H9 (cell line): ENCODE results near the gene HOOK2. TPM values are rescaled to one million over a fixed set of nuclear protein-coding genes. Genes with fewer than 3 reads are reported as not detected.

ENCODE experiments used
- DNase-seq: peaks from one replicate; pipeline ENCODE4 v3.0.0-alpha.2; 2017
- H2AFZ ChIP-seq: one replicate; pipeline ENCODE4 v1.6.1; 2013; ENCODE audit warnings: mild to moderate bottlenecking, low read length, control low read depth, moderate library complexity
- H2AK5ac ChIP-seq: 2 replicates; pipeline ENCODE4 v1.6.1; 2013; ENCODE audit warnings: low read length, control low read depth, mixed read lengths; ENCODE audit not compliant: insufficient read length
- H2BK120ac ChIP-seq: one replicate; pipeline ENCODE4 v1.6.1; 2013; ENCODE audit warnings: low read depth, mild to moderate bottlenecking, low read length, control low read depth, inconsistent platforms; ENCODE audit not compliant: poor library complexity, severe bottlenecking
- H2BK12ac ChIP-seq: 2 replicates; pipeline ENCODE4 v1.6.1; 2013; ENCODE audit warnings: low read length, control low read depth, mixed read lengths, low read depth; ENCODE audit not compliant: insufficient read length
- H2BK15ac ChIP-seq: 2 replicates; pipeline ENCODE4 v1.6.1; 2013; ENCODE audit warnings: low read depth, low read length, control low read depth
- H2BK20ac ChIP-seq: one replicate; pipeline ENCODE4 v1.6.1; 2013; ENCODE audit warnings: low read depth, mild to moderate bottlenecking, low read length, control low read depth, inconsistent platforms; ENCODE audit not compliant: poor library complexity, severe bottlenecking
- H2BK5ac ChIP-seq: 2 replicates; pipeline ENCODE4 v1.6.1; 2013; ENCODE audit warnings: low read length, control low read depth, mixed read lengths; ENCODE audit not compliant: insufficient read length
- H3K14ac ChIP-seq: 2 replicates; pipeline ENCODE4 v1.6.1; 2013; ENCODE audit warnings: low read length, control low read depth; ENCODE audit not compliant: insufficient read depth
- H3K18ac ChIP-seq: 2 replicates; pipeline ENCODE4 v1.6.1; 2013; ENCODE audit warnings: low read depth, mild to moderate bottlenecking, mixed read lengths, low read length, control low read depth; ENCODE audit not compliant: insufficient read length
- H3K23ac ChIP-seq: 2 replicates; pipeline ENCODE4 v1.6.1; 2013; ENCODE audit warnings: low read length, control low read depth, mixed read lengths, low read depth; ENCODE audit not compliant: insufficient read length
- H3K23me2 ChIP-seq: 2 replicates; pipeline ENCODE4 v1.6.1; 2013; ENCODE audit warnings: low read depth, mild to moderate bottlenecking, mixed read lengths, low read length, control low read depth; ENCODE audit not compliant: insufficient read length, poor library complexity, severe bottlenecking
- H3K27ac ChIP-seq: 2 replicates; pipeline ENCODE4 v1.5.1; 2013; ENCODE audit warnings: low read length, control low read depth, mixed read lengths, low read depth; ENCODE audit not compliant: insufficient read length
- H3K27me3 ChIP-seq: 2 replicates; pipeline ENCODE4 v1.6.1; 2013; ENCODE audit warnings: low read length, control low read depth, inconsistent platforms; ENCODE audit not compliant: insufficient read depth
- H3K4ac ChIP-seq: 2 replicates; pipeline ENCODE4 v1.6.1; 2013; ENCODE audit warnings: low read depth, mild to moderate bottlenecking, control low read depth, inconsistent platforms, low read length, moderate library complexity
- H3K4me1 ChIP-seq: 2 replicates; pipeline ENCODE4 v1.6.1; 2013; ENCODE audit warnings: low read length, control low read depth, inconsistent platforms; ENCODE audit not compliant: insufficient read depth
- H3K4me2 ChIP-seq: 2 replicates; pipeline ENCODE4 v1.6.1; 2013; ENCODE audit warnings: low read length, control low read depth, mixed read lengths; ENCODE audit not compliant: insufficient read length, insufficient read depth
- H3K56ac ChIP-seq: 2 replicates; pipeline ENCODE4 v1.6.1; 2013; ENCODE audit warnings: low read depth, mild to moderate bottlenecking, mixed read lengths, low read length, control low read depth; ENCODE audit not compliant: insufficient read length
- H3K79me1 ChIP-seq: 2 replicates; pipeline ENCODE4 v1.6.1; 2013; ENCODE audit warnings: low read depth, mild to moderate bottlenecking, moderate library complexity, low read length, control low read depth, inconsistent platforms; ENCODE audit not compliant: insufficient read depth, poor library complexity, severe bottlenecking
- H3K79me2 ChIP-seq: 2 replicates; pipeline ENCODE4 v1.6.1; 2013; ENCODE audit warnings: low read length, control low read depth, inconsistent platforms; ENCODE audit not compliant: insufficient read depth
- H3K9ac ChIP-seq: 2 replicates; pipeline ENCODE4 v1.6.1; 2013; ENCODE audit warnings: low read length, control low read depth, mixed read lengths; ENCODE audit not compliant: insufficient read length; ENCODE audit errors: extremely low read depth
- H3K9me3 ChIP-seq: one replicate; pipeline ENCODE4 v1.6.1; 2013; ENCODE audit warnings: low read depth, low read length, inconsistent platforms; ENCODE audit not compliant: control insufficient read depth
- H3T11ph ChIP-seq: one replicate; pipeline ENCODE4 v1.6.1; 2013; ENCODE audit warnings: mild to moderate bottlenecking, low read length, control low read depth, inconsistent platforms
- H4K20me1 ChIP-seq: one replicate; pipeline ENCODE4 v1.6.1; 2013; ENCODE audit not compliant: control insufficient read depth, insufficient read length, insufficient read depth
- H4K5ac ChIP-seq: 2 replicates; pipeline ENCODE4 v1.6.1; 2013; ENCODE audit warnings: low read depth, mild to moderate bottlenecking, mixed read lengths, low read length, control low read depth; ENCODE audit not compliant: insufficient read length
- H4K8ac ChIP-seq: replicated peaks from 2 replicates; pipeline ENCODE4 v1.6.1; 2013; ENCODE audit warnings: low read length, control low read depth, mixed read lengths, low read depth; ENCODE audit not compliant: insufficient read length
- H4K91ac ChIP-seq: 2 replicates; pipeline ENCODE4 v1.6.1; 2013; ENCODE audit warnings: low read depth, mild to moderate bottlenecking, moderate library complexity, mixed read lengths, low read length, control low read depth; ENCODE audit not compliant: insufficient read length
- H3K27ac Mint-ChIP-seq, 3 experiments: 2 replicates in 2 of 3; 3 replicates in 1 of 3; pipeline ENCODE4 v1.8.0; 2020 to 2021; ENCODE audit warnings: mixed read lengths in 3 of 3, mild to moderate bottlenecking in 1 of 3, moderate library complexity in 1 of 3
- H3K27me3 Mint-ChIP-seq: 2 replicates; pipeline ENCODE4 v1.8.0; 2021; ENCODE audit warnings: low read depth, mild to moderate bottlenecking, moderate library complexity, mixed read lengths
- H3K36me3 Mint-ChIP-seq, 3 experiments: 2 replicates in 2 of 3; 3 replicates in 1 of 3; pipeline ENCODE4 v1.8.0; 2020 to 2021; ENCODE audit warnings: low read depth in 3 of 3, mixed read lengths in 3 of 3; ENCODE audit not compliant: insufficient read depth in 1 of 3
- H3K4me1 Mint-ChIP-seq, 2 experiments: 2 replicates each; pipeline ENCODE4 v1.8.0; 2020; ENCODE audit warnings: mixed read lengths in 2 of 2
- H3K4me3 Mint-ChIP-seq, 2 experiments: 2 replicates in 1 of 2; 3 replicates in 1 of 2; pipeline ENCODE4 v1.8.0; 2020 to 2021; ENCODE audit warnings: mild to moderate bottlenecking in 2 of 2, mixed read lengths in 2 of 2, moderate library complexity in 1 of 2
- H3K9me3 Mint-ChIP-seq, 2 experiments: 2 replicates in 1 of 2; 3 replicates in 1 of 2; pipeline ENCODE4 v1.8.0; 2020; ENCODE audit warnings: mild to moderate bottlenecking in 2 of 2, mixed read lengths in 2 of 2, moderate library complexity in 1 of 2
- WGBS: extraction: QIAGEN DNeasy Blood & Tissue Kit; methylation state at CpG from one replicate; pipeline ENCODE4 v1.1.7; 2013; ENCODE audit warnings: missing lambda C conversion rate, low lambda C conversion rate, mixed read lengths; ENCODE audit not compliant: insufficient read length; ENCODE audit errors: extremely low coverage; 5-methylcytosine and 5-hydroxymethylcytosine counted together
- total RNA-seq: library from RNA; stranded (reverse); gene quantifications from 2 replicates; pipeline ENCODE4 v1.2.1, GENCODE V29; 2021
- TF ChIP-seq, protein P1 (sequence below): fragments of 200-600 bp; sonication (generic); conservative IDR thresholded peaks from 3 replicates; pipeline ENCODE4 v1.8.0; 2021; ENCODE audit warnings: antibody characterized with exemption, mild to moderate bottlenecking

Gene HOOK2
- total RNA-seq, 1 experiment from 2014 or later, result 64.7 TPM

DNA sequence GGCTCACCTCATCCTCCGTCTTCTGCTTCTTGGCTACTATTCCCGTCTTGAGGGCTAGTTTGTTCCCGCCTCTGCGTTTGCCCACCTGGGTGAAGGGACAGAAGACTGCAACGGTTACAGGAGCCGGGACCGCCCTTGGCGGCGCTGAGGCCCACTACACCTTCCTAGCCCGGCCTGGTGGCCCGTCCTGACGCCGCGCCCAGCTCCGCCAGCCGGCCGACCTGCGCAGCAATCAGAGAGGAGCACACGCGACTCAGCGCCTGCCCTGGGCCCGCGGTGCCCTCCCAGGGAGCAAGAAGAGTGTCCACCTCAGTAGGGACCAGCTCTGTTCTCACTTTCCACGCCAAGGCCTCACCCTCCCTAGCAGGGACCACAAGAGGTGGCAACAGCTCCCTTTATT is 44.0 kb downstream of the HOOK2 start:
- peaks cover 19% of the 10 kb centered on the region for H3K79me2 ChIP-seq

More for the DNA sequence above, 44.0 kb downstream of the HOOK2 start:
- no peak overlapping the region for H3K4me2 ChIP-seq
- peaks cover 6% of the 10 kb centered on the region for H3K23me2 ChIP-seq
- no peak overlapping the region for H3K56ac ChIP-seq
- TF ChIP-seq, protein P1, sequence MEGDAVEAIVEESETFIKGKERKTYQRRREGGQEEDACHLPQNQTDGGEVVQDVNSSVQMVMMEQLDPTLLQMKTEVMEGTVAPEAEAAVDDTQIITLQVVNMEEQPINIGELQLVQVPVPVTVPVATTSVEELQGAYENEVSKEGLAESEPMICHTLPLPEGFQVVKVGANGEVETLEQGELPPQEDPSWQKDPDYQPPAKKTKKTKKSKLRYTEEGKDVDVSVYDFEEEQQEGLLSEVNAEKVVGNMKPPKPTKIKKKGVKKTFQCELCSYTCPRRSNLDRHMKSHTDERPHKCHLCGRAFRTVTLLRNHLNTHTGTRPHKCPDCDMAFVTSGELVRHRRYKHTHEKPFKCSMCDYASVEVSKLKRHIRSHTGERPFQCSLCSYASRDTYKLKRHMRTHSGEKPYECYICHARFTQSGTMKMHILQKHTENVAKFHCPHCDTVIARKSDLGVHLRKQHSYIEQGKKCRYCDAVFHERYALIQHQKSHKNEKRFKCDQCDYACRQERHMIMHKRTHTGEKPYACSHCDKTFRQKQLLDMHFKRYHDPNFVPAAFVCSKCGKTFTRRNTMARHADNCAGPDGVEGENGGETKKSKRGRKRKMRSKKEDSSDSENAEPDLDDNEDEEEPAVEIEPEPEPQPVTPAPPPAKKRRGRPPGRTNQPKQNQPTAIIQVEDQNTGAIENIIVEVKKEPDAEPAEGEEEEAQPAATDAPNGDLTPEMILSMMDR, result no peak
- no peak overlapping the region for H3K27ac ChIP-seq
- H2AK5ac ChIP-seq, result no peak overlapping the region
- H3K79me1 ChIP-seq, result peaks cover 3% of the 10 kb centered on the region
- H3T11ph ChIP-seq, result no peak overlapping the region
- peaks cover 2% of the 10 kb centered on the region for H3K27me3 Mint-ChIP-seq
- no peak overlapping the region for H3K4me3 Mint-ChIP-seq
- H2BK20ac ChIP-seq, result no peak overlapping the region
- no peak overlapping the region for H2BK15ac ChIP-seq
- no CpG with 5 or more reads among the region's 24 CpGs for WGBS
- H2BK5ac ChIP-seq, result no peak overlapping the region
- H3K14ac ChIP-seq, result no peak overlapping the region
- H3K4ac ChIP-seq, result no peak overlapping the region
- H3K9ac ChIP-seq, result no peak overlapping the region
- no peaks in the 10 kb centered on the region for H3K9me3 Mint-ChIP-seq
- no peaks in the 10 kb centered on the region for H3K9me3 ChIP-seq
- H2BK12ac ChIP-seq, result no peak overlapping the region
- peaks cover 23 to 46% (median 30%) of the 10 kb centered on the region in 3 experiments for H3K36me3 Mint-ChIP-seq
- H4K91ac ChIP-seq, result no peak overlapping the region
- H3K27me3 ChIP-seq, result no peaks in the 10 kb centered on the region
- peaks cover 12 to 24% of the 10 kb centered on the region in 2 experiments for H3K4me1 Mint-ChIP-seq
- H4K5ac ChIP-seq, result no peak overlapping the region
- H3K23ac ChIP-seq, result no peak overlapping the region
- H4K8ac ChIP-seq, result no peak overlapping the region
- H2BK120ac ChIP-seq, result no peak overlapping the region
- H3K27ac Mint-ChIP-seq, result no peak overlapping the region
- H3K18ac ChIP-seq, result no peak overlapping the region
- no peaks in the 10 kb centered on the region for H3K4me1 ChIP-seq
- H2AFZ ChIP-seq, result no peak overlapping the region
- H4K20me1 ChIP-seq, result no peaks in the 10 kb centered on the region
- DNase-seq, result no peak
